B cell (primary cell): ENCODE data around the gene SLC25A24. TPM values are rescaled to one million over a fixed set of nuclear protein-coding genes. Genes with fewer than 3 reads are reported as not detected.

Source experiments
- ATAC-seq: fragments of 200-7000 bp; cut with Tn5 transposase; one replicate; pipeline ENCODE4 v1.10.0; 2021; ENCODE audit warnings: low read depth, mild to moderate bottlenecking, moderate number of reproducible peaks, moderate library complexity
- CTCF ChIA-PET: fragments of 350-600 bp; sonication (Branson Sonifier 250); formaldehyde crosslinking; loops from one replicate; lab custom pipeline; 2021; ENCODE audit warnings: antibody characterized with exemption, inconsistent platforms; lab: Charles Lee
- POLR2A ChIA-PET: fragments of 350-600 bp; sonication (Branson Sonifier 250); formaldehyde crosslinking; loops from one replicate; lab custom pipeline; 2021; ENCODE audit warnings: antibody characterized with exemption; lab: Charles Lee
- DNase-seq: peaks from one replicate; pipeline ENCODE4 v3.0.0; 2013
- H2AFZ ChIP-seq: 2 replicates; pipeline ENCODE4 v1.6.1; 2012; ENCODE audit warnings: mild to moderate bottlenecking, low read depth, low read length; ENCODE audit not compliant: insufficient read depth, poor library complexity, severe bottlenecking
- H3K27ac ChIP-seq, 2 donors: 1 replicate in 1 of 2; 2 replicates in 1 of 2; pipeline ENCODE4 v1.5.1; 2012 to 2013; ENCODE audit warnings: low read length in 2 of 2, mild to moderate bottlenecking in 2 of 2, moderate library complexity in 1 of 2
- H3K27me3 ChIP-seq, 4 experiments: fragments of 200-600 bp in 1 of 4; sonication (generic) in 1 of 4; replicated peaks in 1 of 4; 1 replicate in 2 of 4; 2 replicates in 2 of 4; pipeline versions ENCODE4 v1.6.1 to v1.7.0; 2013 to 2016; ENCODE audit warnings: low read length in 3 of 4, mild to moderate bottlenecking in 2 of 4, mixed read lengths in 1 of 4, moderate library complexity in 1 of 4; ENCODE audit not compliant: insufficient read depth in 4 of 4, control insufficient read depth in 3 of 4; ENCODE audit errors: control extremely low read depth in 1 of 4
- H3K36me3 ChIP-seq, 2 experiments: replicated peaks in 1 of 2; 1 replicate in 1 of 2; 2 replicates in 1 of 2; pipeline versions ENCODE4 v1.6.1 to v1.7.1; 2013; ENCODE audit warnings: low read length in 1 of 2; ENCODE audit not compliant: insufficient read depth in 2 of 2, control insufficient read depth in 1 of 2; ENCODE audit errors: control extremely low read depth in 1 of 2, extremely low read depth in 1 of 2
- H3K4me1 ChIP-seq, 2 donors: fragments of 200-600 bp in 1 of 2; sonication (generic) in 1 of 2; 1 replicate in 1 of 2; 2 replicates in 1 of 2; pipeline versions ENCODE4 v1.5.1 to v1.6.1; 2013 to 2017; ENCODE audit warnings: low read length in 2 of 2; ENCODE audit not compliant: control insufficient read depth in 2 of 2, insufficient read depth in 2 of 2
- H3K4me2 ChIP-seq: replicated peaks from 2 replicates; pipeline ENCODE3; 2012; ENCODE audit warnings: mild to moderate bottlenecking, low read depth, low read length; ENCODE audit not compliant: poor library complexity, severe bottlenecking
- H3K4me3 ChIP-seq, 5 experiments: fragments of 200-600 bp in 1 of 5; sonication (generic) in 1 of 5; 1 replicate in 3 of 5; 2 replicates in 2 of 5; pipeline versions ENCODE4 v1.5.1 to v1.7.0; 2011 to 2016; ENCODE audit warnings: low read length in 4 of 5, mild to moderate bottlenecking in 4 of 5, low read depth in 2 of 5, control low read depth in 1 of 5, moderate library complexity in 1 of 5; ENCODE audit not compliant: insufficient read depth in 1 of 5; ENCODE audit errors: control extremely low read depth in 1 of 5, extremely low read depth in 1 of 5
- H3K79me2 ChIP-seq: fragments of 200-600 bp; sonication (generic); one replicate; pipeline ENCODE4 v1.6.0; 2016; ENCODE audit warnings: low read length; ENCODE audit not compliant: control insufficient read depth, insufficient read depth
- H3K9ac ChIP-seq: fragments of 200-600 bp; sonication (generic); 2 replicates; pipeline ENCODE4 v1.6.1; 2017; ENCODE audit warnings: mild to moderate bottlenecking, low read length, moderate library complexity
- H3K9me3 ChIP-seq, 3 donors: one replicate each; pipeline versions ENCODE4 v1.6.1 to v1.7.1; 2013; ENCODE audit warnings: low read length in 2 of 3; ENCODE audit not compliant: control insufficient read depth in 2 of 3, insufficient read depth in 1 of 3; ENCODE audit errors: control extremely low read depth in 1 of 3
- H4K20me1 ChIP-seq: 2 replicates; pipeline ENCODE4 v1.6.0; 2012; ENCODE audit warnings: mild to moderate bottlenecking, low read length; ENCODE audit not compliant: insufficient read depth, control insufficient read depth, poor library complexity, severe bottlenecking
- H3K27ac Mint-ChIP-seq: one replicate; pipeline ENCODE4 v1.8.0; 2021; ENCODE audit warnings: mixed read lengths
- H3K27me3 Mint-ChIP-seq: one replicate; pipeline ENCODE4 v1.8.0; 2021; ENCODE audit warnings: mixed read lengths
- H3K4me1 Mint-ChIP-seq: one replicate; pipeline ENCODE4 v1.8.0; 2021; ENCODE audit warnings: mixed read lengths
- H3K4me3 Mint-ChIP-seq: one replicate; pipeline ENCODE4 v1.8.0; 2021; ENCODE audit warnings: mixed read lengths
- H3K9me3 Mint-ChIP-seq: one replicate; pipeline ENCODE4 v1.8.0; 2022; ENCODE audit warnings: mixed read lengths; ENCODE audit not compliant: insufficient read depth
- CTCF ChIP-seq: fragments of 200-600 bp; IDR thresholded peaks from one replicate; pipeline ENCODE4 v1.8.0; 2022; ENCODE audit warnings: antibody characterized with exemption, mild to moderate bottlenecking
- EZH2 ChIP-seq: IDR thresholded peaks from 2 replicates; pipeline ENCODE4 v1.6.1; 2012; ENCODE audit warnings: borderline replicate concordance, low read depth, mild to moderate bottlenecking, moderate library complexity, low read length; ENCODE audit not compliant: insufficient read depth, poor library complexity, severe bottlenecking
- WGBS: methylation state at CpG from one replicate; pipeline ENCODE4 v1.1.5; 2013; ENCODE audit warnings: missing lambda C conversion rate; ENCODE audit not compliant: insufficient coverage; 5-methylcytosine and 5-hydroxymethylcytosine counted together
- intact Hi-C: fragments of 100-400 bp; cut with micrococcal nuclease; formaldehyde crosslinking; loops from one replicate; pipeline ENCODE4 v1.10.0; 2022
- polyA plus RNA-seq: library from polyadenylated mRNA; depleted of rRNA; stranded (reverse); fragments of >200 nt; gene quantifications from 2 replicates; pipeline ENCODE4 v1.2.3, GENCODE V29; 2012
- total RNA-seq, 2 donors: library from RNA; stranded (reverse); fragments of 120-200 nt in 1 of 2; gene quantifications; 1 replicate in 1 of 2; 2 replicates in 1 of 2; pipeline versions ENCODE4 v1.2.3 to v1.2.4, GENCODE V29; 2013 to 2022

The SLC25A24 gene
- total and polyA plus RNA-seq, 2 donors (not counting 1 experiment from before 2014, with no cell fraction given), result 6.0 to 25.6 TPM

- H3K9ac ChIP-seq, result no peak overlapping the region
- Mint-ChIP-seq H3K9me3 (peaks cover 3% of the 10 kb centered on the region), H3K27ac (no peak overlapping the region), H3K27me3 (no peaks in the 10 kb centered on the region), H3K4me3 (no peak overlapping the region), H3K4me1 (peaks cover 1% of the 10 kb centered on the region)
- POLR2A ChIA-PET, result no interaction called here
- no peak overlapping the region for H2AFZ ChIP-seq
- peaks cover 15 to 21% of the 10 kb centered on the region in 2 donors for H3K4me1 ChIP-seq
- DNase-seq, result peak; percentile 56
- TF ChIP-seq CTCF, result no peak
- no peak for TF ChIP-seq EZH2
- no peak for ATAC-seq
- H3K79me2 ChIP-seq, result peaks cover 51% of the 10 kb centered on the region
- H3K9me3 ChIP-seq, result peaks cover 0 to 10% (median 7%) of the 10 kb centered on the region in 3 donors
- H3K27ac ChIP-seq, result no peak overlapping the region
- peaks cover 20% of the 10 kb centered on the region for H4K20me1 ChIP-seq
- H3K4me2 ChIP-seq, result peak overlapping the region; percentile 25
- H3K4me3 ChIP-seq, result no peak overlapping the region
- no peaks in the 10 kb centered on the region for H3K27me3 ChIP-seq
- CTCF ChIA-PET, result interaction anchor here (1.5 kb wide), 1 partner anchor 9 kb away, joined by 5 read pairs; the partner anchor contains the start of gene SLC25A24
- WGBS, result no CpG with 5 or more reads among the region's 5 CpGs
- intact Hi-C loops, result no loop called here
- peaks cover 1 to 21% of the 10 kb centered on the region in 2 experiments for H3K36me3 ChIP-seq
These were observed 9.3 kb downstream of the SLC25A24 start for GRCh38 chr1:108190686-108191416.

- DNase-seq (no peak), ATAC-seq (no peak)
- Histone ChIP-seq H3K4me2 (no peak overlapping the region), H3K4me3 (no peak overlapping the region), H2AFZ (no peak overlapping the region), H3K36me3 (peaks cover 1 to 21% of the 10 kb centered on the region in 2 experiments), H3K27ac (no peak overlapping the region), H3K4me1 (peaks cover 15 to 21% of the 10 kb centered on the region in 2 donors), H3K9ac (no peak overlapping the region), H4K20me1 (peaks cover 21% of the 10 kb centered on the region), H3K79me2 (peaks cover 51% of the 10 kb centered on the region), H3K27me3 (no peaks in the 10 kb centered on the region), H3K9me3 (peaks cover 0 to 10% (median 7%) of the 10 kb centered on the region in 3 donors)
- ChIA-PET POLR2A (no interaction called here), CTCF (interaction anchor here (1.5 kb wide), 1 partner anchor 10 kb away, joined by 5 read pairs; the partner anchor contains the start of gene SLC25A24)
- Mint-ChIP-seq H3K4me1 (peaks cover 1% of the 10 kb centered on the region), H3K27me3 (no peaks in the 10 kb centered on the region), H3K9me3 (peaks cover 3% of the 10 kb centered on the region), H3K27ac (no peak overlapping the region), H3K4me3 (no peak overlapping the region)
- TF ChIP-seq CTCF, result no peak
- TF ChIP-seq EZH2, result no peak
- WGBS, result 98% methylated on average over 5 of the region's 7 CpGs
- intact Hi-C loops, result no loop called here
These were observed 10.0 kb downstream of the SLC25A24 start for GRCh38 chr1:108190001-108190634.
